Endothelial cell of umbilical vein (primary cell): Measurements from ENCODE around the gene NRDC.

Experiments used
- EZH2 ChIP-seq: IDR thresholded peaks from 2 replicates; pipeline ENCODE4 v1.6.1; 2012; ENCODE audit warnings: borderline replicate concordance, low read depth, mild to moderate bottlenecking, moderate library complexity, low read length, inconsistent platforms; ENCODE audit not compliant: severe bottlenecking
- GATA2 ChIP-seq: IDR thresholded peaks from 2 replicates; pipeline ENCODE4 v1.7.0; 2011; ENCODE audit warnings: low read depth, mild to moderate bottlenecking, moderate library complexity, mixed read lengths, low read length; ENCODE audit not compliant: insufficient read length, insufficient read depth
- JUN ChIP-seq: IDR thresholded peaks from 2 replicates; pipeline ENCODE4 v1.6.1; 2011; ENCODE audit warnings: borderline replicate concordance, low read depth; ENCODE audit not compliant: insufficient read length, insufficient read depth
- MYC ChIP-seq: IDR thresholded peaks from one replicate; pipeline ENCODE4 v1.6.1; 2011; ENCODE audit warnings: mild to moderate bottlenecking, low read depth, low read length
- POLR2A ChIP-seq: IDR thresholded peaks from 2 replicates; pipeline ENCODE4 v1.6.1; 2012; ENCODE audit warnings: low read depth, mild to moderate bottlenecking, control low read depth, low read length
- POLR2AphosphoS5 ChIP-seq: IDR thresholded peaks from 2 replicates; pipeline ENCODE4 v1.6.1; 2012; ENCODE audit warnings: low read depth, mild to moderate bottlenecking, control low read depth, low read length, moderate library complexity; ENCODE audit not compliant: insufficient read depth
- TF ChIP-seq, protein P1 (sequence below), 2 donors: IDR thresholded peaks; 1 replicate in 1 of 2; 2 replicates in 1 of 2; pipeline ENCODE4 v1.5.1; 2011; ENCODE audit warnings: low read length in 2 of 2, mild to moderate bottlenecking in 2 of 2, moderate library complexity in 2 of 2, control low read depth in 1 of 2, inconsistent platforms in 1 of 2, low read depth in 1 of 2; ENCODE audit not compliant: insufficient read depth in 1 of 2; ENCODE audit errors: extremely low read depth in 1 of 2

GRCh38 chr1:51754666-51755065 is 123.9 kb downstream of the NRDC start:
- no peak for TF ChIP-seq EZH2
- TF ChIP-seq, protein P1, sequence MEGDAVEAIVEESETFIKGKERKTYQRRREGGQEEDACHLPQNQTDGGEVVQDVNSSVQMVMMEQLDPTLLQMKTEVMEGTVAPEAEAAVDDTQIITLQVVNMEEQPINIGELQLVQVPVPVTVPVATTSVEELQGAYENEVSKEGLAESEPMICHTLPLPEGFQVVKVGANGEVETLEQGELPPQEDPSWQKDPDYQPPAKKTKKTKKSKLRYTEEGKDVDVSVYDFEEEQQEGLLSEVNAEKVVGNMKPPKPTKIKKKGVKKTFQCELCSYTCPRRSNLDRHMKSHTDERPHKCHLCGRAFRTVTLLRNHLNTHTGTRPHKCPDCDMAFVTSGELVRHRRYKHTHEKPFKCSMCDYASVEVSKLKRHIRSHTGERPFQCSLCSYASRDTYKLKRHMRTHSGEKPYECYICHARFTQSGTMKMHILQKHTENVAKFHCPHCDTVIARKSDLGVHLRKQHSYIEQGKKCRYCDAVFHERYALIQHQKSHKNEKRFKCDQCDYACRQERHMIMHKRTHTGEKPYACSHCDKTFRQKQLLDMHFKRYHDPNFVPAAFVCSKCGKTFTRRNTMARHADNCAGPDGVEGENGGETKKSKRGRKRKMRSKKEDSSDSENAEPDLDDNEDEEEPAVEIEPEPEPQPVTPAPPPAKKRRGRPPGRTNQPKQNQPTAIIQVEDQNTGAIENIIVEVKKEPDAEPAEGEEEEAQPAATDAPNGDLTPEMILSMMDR (IDR thresholded peaks at IDR 0.05; ENCODE audit: extremely low read depth in 1 of 2, insufficient read depth in 1 of 2, low read depth in 1 of 2, low read length in 2 of 2) = no peak
- TF ChIP-seq MYC = no peak
- no peak for TF ChIP-seq POLR2A
- no peak for TF ChIP-seq POLR2AphosphoS5
- TF ChIP-seq GATA2 = no peak
- TF ChIP-seq JUN = no peak
